HG02981 (cell line): Measurements from ENCODE around the gene DGCR2.
"Not testable (repeated sequence)": the region's sequence is repeated elsewhere in the genome, so short reads cannot be mapped to it uniquely, and the experiment has no call there.

Experiments
- ATAC-seq: cut with Tn5 transposase; IDR thresholded peaks from one replicate; pipeline ENCODE4 v1.9.1; 2021; ENCODE audit warnings: mild to moderate bottlenecking, moderate library complexity; ENCODE audit not compliant: unreplicated experiment

The DGCR2 gene

DNA sequence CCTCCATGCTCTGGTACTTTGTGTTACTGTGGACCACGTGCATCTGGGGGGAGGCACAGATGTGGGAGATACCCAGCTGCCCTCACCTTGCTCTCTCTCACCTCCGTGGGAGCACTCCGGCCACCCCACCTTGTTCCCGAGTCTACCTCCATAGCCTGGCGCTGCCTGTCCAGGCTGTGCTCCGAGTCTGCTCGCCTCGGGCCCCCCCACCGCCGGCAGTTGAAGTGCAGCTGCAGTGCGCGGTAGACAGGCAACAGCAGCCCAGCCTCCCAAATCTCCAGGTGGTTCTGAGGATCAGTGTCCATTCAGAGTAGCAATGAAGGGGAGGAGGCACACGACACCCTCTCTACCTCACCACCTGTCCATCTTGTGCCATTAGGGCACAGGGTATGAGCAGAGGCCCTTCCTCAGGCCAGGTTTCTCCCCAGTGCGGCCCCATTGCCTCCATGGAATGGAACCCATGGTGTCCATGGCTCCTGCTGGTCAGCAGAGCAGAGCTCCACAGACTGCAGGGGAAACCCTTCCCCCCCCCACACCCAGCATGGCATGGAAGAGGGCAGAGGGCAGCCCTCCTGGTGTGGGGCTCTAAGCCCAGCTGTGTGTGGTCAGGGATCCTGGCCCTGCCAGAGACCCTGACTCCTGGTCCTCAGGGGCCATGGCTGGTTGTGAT is 89.2 kb downstream of the DGCR2 start:
- ATAC-seq: not testable (repeated sequence)

DNA sequence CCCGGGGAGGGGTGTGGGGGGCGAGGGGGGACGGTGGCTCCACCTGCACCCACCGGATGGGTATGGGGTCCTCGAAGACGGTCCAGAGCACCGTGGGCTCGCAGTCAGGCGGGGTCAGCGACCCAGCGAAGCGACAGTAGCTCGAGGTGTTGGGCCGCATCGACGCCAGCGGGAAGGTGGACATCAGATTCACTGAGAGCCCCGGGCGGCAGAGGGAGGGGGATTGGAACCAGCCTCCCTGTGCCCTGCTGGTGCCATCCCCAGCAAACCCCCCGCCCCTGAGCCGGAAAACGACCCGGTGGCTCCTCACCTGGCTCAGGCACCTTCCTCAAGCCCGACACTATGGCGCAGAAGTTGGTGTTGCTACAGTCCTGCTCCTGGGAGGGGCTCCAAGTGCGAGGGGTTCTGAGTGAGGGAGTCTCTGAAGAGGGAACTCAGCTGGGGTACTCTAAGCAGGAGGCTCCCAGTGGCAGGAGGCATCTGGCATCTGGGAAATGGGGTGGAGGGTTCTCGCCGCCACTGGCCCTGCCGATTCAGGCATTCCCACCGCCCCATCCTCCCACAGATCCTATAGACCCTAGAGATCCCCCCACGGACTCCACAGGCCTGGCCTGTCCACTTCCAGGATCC is 89.9 kb downstream of the DGCR2 start:
- not testable (repeated sequence) for ATAC-seq

DNA sequence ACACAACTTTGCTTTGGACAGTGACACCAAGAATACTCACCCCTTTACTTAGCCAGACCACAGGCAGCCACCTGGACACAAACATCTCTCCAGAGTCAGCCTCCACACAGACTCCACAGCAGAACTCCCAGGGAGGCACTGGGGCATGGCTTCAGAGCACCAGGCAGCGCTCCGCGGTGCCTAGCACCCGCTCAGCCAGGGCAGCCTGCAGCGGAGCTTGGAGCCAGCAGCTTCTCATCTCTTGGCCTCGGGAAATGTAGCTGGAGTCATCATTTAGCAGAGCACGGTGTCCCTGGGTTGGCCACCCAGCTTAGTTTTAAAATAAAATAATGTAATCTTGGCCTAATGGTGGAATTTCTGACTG is 91.3 kb downstream of the DGCR2 start:
- not testable (repeated sequence) for ATAC-seq

DNA sequence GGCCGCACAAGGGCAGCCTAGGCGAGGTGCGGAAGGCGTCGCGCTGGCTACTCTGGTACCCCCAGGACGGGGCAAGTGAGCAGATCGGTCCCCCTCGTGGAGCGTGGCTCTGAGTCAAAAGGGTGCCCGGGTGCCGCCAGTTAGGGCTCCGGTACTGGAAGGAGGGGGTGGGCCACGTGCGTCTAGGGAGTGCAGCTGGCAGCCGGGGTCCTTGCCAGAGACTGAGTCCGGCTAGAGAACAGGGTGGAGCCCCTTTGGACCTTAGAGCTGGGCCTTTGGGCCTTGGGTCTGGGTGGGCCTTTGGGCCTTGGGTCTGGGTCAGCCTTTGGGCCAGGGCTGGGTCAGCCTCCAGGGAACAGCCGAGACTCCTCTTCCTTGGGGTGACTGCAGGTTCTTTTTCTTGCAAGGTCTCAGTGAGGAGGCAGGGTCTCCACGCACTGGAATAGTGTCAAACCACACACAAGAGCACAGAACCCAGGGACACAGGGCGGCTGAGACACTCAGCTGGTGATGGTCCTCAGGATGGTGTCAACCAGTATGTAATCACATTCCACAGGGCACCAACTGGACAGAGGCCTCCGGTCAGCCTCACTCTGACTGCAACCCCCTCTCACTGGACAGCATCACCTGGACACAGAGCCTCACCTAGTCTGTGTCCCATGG is 91.9 kb downstream of the DGCR2 start:
- ATAC-seq: not testable (repeated sequence)

DNA sequence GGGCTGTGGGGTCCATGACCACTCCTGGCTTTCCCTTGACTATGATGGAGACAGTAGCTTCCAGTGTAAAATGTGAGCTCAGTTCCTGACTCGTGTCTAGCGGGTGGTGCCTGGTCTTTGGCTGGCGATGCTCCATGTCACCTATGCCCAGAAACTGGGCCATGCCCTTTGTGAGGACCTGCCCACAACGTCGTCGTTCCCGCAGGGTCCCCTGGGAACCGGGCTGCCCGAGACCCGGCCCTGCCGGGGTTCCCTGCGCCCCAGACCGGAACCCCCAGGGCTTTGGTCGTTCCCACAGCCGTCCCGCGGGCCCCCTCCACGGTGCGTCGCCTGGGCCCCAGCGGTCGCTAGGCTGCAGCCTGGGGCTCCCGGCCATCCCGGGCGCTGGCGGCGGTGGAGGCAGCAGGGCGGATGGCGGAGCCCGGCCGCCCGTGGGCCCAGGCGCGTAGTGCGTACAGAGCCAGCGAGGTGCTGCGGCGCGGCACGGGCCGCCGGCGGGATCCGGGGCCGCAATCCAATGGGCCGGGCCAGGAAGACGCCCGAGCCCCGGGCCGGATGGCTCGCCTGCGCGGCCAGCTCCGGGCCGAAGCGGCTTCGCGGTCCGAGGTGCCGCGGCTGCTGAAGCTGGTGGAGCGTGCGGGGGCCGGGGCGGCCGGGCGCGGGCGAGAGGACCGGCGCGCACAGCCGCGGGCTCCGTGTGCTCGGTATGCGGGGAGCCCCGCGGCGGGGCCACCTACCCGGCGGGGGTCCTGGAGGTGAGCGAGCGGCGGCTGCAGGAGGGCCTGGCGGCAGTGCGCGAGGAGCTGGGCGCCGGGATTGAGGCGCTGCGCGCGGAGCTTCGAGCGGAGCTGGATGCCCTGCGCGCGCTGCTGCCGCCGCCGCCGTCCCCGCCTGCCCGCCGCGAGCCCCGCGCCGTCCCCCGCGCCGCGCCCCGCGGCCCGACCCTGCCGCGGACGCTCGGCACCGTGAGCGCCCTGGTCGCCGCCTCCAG is 92.8 kb downstream of the DGCR2 start:
- ATAC-seq: not testable (repeated sequence)

DNA sequence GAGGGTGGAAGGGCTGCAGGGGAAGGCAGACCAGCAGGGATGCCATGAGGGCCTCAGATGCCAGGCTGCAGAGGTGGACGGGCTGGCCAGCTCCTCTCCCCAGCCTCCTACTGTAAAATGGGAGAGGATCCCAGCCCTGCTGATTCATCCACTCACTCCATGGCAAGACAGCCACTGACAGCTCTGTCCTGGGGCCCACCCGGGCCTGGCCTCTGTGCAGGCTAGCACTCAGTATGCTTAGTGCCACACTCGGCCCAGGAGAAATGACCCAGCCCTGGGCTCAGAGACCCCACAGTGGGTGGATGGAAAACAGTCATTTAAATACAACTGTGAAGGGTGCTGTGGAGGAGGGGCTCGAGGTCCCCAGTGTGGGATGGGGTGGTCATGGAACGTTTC is 94.2 kb downstream of the DGCR2 start:
- not testable (repeated sequence) for ATAC-seq

DNA sequence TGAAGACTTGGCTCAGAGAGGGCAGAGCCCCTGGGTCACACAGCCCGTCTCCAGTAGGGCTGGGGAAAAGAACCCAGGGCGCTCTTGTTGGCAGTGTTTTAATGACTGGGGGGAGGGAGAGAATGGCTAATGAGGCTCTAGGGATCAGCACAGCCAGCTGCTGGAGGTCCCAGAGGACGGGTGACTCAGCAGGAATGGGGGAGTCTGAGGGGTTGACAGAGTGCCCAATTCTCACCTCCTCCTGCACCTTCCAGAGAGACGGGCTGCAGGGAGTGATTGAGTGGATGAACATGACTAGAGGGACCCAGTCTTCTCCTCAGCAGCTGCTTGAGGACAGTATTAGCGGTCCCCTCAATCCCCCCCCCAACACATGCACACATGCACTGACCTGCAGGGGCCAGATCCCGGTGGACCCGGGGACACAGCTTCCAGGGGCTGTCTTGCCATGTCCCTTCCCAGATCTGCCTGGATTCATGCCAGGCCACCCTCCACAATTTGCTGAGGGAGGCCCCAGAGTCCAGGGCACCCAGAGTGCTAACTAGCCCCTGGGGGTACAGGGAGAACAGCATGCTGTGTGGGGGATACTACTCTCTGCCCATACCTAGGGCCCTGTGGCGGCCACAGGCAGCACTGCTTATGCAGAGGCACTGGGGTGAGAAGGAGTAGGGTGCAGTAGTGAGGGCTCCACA is 94.7 kb downstream of the DGCR2 start:
- ATAC-seq: not testable (repeated sequence)

DNA sequence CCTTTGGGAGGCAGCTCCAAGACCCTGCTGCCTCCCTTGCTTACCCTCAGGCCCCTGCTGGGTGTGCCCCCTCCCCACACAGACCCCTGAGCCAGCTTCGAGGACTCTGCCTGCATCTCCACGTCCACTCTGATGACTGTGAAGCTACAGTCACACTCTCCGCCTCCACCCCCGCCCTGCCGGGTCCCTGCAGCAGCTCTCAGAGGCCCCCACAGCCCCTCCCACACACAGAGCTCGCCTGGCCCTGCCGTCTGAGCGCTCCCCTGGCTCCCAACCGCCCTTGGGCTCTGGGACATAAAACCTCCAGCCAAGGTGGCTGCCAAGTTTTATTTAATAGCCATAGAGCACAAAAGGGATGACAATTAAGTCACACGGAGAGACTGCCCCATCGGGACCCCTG is 96.1 kb downstream of the DGCR2 start:
- ATAC-seq: not testable (repeated sequence)

DNA sequence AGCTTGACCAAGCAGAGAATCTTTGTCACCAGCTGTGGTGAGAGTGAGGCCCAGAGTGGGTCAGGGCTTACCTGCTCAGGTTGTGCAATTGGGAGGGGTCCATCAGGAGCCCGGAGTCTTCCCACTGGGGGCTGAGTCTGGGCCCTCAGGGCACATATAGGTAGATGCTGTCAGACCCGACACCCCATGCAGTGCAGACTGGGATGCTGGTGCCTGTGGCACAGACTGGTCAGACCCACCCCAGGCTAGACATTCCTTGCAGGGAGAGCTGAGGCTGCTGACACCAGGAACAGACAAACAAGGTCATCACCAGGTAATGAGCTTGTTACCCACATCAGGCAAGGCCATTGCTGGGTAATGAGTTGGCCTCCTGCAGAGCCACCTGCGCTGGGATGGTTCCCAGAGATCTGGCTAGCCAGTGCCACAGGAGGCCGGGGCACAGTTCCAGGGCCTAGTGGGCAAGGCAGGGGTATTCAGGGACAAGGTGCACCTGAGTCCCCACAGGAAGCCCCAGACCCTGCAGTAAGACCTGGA is 97.2 kb downstream of the DGCR2 start:
- not testable (repeated sequence) for ATAC-seq

DNA sequence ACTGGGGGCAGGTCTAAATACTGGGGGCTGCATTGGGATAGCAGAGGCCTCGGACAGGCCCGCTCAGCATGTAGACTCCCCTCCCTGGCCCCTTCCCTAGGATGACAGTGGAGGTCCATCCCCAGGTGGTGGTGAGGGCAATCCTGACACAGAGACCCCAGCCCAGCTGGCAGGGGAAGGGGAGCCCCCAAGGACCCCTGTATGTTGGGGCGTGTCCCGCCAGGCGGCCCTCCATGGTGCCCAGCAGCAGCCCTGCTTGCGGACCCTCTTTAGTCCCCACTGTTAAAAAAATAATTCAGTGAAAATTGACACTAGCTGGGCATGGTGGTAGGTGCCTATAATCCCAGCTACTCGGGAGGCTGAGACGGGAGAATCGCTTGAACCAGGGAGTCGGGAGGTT is 98.3 kb downstream of the DGCR2 start:
- ATAC-seq: not testable (repeated sequence)

DNA sequence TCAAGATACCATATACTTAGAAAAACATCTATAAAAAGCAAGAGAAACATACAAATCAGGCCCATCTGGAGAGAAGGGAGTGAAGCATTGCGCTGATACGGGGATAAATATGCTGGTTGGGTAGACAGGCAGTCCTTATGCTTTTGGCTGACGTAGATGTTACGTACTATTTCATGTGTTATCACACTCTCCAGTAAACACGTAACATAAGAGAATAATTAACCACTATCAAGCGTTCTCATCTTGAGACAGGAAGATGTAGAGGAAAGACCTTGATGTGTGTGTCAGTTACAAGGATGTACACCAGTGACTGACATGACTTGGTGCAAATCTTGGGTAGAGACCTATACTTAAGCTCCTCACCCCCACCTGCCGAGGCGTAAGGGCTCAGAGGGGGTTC is 99.5 kb downstream of the DGCR2 start:
- no peak for ATAC-seq

DNA sequence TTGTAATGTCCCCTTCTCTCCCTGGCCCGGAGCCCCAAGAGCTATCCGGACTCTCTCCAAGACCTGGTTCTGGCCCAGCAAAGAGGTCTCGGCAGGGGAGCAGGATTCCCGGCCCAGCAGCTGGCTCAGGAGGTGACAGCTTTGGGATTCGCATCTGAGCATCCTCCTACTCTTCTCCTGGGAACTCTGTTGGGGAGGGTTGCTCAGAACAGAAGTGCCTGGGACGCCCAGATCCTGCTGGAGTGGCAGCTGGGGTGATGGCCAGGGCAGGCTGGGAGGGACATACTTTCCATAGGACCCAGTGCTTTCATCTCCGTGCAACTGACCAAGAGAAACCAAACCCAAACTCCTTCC is 102.6 kb downstream of the DGCR2 start:
- ATAC-seq: no peak

DNA sequence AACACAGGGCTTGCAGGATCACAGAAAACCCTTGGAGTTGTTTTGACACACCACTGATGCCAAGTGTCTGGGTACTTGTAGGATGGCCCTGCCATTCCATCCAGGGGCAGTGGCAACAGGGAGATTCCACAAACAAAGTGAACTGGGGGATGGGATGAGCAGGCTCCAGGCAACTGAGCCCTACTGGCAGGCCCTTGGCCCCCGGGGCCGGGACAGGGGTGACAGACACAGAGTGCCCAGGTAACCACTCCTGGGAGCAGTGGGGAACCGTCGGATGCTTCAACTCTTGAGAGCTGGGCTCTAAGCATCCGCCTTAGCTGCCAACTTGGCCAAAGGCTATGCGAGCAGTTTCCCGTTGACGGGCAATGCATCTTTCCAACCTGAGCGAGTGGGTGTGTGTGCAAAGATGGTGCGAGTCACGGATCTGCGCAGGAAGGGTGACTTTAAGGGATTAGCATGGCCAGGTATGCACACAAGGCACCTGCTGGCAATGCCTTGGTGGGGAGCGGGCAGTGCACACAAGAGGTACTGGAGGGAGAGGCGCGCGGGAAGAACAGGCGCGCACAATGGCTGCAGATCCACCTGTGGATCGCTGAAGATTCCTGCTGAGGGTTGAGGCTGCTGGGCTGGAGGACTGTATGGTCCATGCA is 103.1 kb downstream of the DGCR2 start:
- ATAC-seq: no peak

DNA sequence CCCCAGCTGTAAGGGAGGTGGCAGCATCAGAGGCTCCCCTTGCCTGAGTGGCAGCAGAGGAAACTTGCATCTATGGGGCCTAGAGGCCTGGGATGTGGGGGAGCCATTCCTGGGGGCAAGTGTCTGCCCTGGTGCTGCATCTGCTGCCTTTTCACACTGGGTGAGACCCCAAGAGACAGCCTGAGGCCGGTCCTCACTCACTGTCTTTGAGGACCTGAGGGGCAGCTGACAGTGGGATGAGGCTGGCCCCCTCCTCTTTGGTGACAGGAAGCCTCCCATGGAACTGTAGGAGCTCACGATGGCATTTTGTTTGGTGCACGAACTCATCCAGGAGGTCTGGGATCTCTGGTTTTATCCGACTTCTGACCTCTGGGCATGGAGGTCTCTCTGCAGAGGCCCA is 104.0 kb downstream of the DGCR2 start:
- ATAC-seq: no peak

DNA sequence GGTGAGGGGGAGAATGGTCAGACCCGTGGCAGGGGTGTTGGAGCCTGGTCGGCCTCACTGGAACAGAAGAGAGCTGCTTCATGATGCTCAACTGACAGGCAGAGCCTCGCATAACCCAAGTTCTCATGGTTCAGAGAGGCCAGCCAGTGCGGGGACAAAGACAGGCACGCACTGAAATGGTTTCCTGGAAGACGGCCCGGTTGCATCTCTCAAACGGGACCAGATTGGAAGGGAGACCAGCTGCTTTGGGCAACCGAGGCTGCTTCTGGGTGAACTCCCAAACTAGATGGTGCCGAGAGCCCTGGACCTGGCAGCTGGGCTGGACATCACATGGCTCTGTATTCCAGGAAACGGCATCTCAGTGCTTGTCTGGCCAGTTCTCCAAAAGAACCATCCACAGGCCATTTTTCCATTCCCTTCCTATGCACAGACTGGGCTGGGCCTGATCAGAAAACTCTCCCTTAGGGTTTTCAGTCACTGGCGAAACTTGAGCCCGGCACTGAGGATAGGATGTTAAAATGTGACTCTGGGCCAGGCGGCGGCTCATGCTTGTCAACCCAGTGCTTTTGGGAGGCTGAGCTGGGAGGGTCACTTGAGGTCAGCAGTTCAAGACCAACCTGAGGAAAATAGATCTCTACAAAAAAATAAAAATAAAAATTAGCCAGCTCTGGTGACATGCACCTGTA is 106.0 kb downstream of the DGCR2 start:
- no peak for ATAC-seq

DNA sequence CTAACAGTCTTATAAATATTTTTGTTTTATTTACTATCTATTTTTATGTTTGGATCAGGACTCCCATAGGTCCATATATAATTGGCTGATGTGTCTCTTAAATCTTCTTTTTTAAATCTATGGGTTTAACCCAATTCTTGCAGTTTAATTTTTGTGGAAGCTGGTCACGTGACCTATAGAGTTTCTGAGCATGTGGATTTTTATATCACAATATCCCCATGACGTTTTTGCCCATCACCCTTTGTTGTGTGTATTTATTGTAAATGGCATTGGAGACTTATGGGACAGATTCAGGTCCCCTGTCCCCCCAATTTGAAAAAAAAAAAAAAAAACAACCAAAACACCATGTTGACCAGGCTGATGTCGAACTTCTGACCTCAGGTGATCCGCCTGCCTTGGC is 107.3 kb downstream of the DGCR2 start:
- ATAC-seq: no peak

DNA sequence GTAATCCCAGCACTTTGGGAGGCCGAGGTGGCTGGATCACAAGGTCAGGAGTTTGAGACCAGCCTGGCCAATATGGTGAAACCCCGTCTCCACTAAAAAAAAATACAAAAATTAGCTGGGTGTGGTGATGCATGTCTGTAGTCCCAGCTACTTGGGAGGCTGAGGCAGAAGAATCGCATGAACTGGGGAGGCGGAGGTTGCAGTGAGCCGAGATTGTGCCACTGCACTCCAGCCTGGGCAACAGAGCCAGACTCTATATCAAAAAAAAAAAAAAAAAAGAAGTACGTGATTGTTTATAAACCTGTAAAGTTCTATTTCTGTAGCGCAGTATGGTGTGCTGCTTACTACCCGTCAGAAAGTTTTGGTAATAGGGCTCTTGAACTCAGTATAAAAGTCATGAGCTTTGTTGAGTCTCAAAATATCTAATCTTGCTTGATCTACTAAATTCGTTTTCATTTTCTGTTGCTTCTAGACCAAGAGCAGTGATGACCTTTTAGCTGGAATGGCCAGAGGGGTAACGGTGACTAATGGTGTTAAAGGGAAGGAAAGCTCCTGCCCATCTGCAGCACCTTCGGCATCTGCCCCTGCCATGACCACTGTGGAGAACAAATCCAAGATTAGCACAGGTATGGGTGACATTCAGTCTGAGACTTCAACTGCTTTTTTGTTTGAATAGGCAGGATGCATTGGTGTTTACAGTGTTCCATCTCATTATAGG is 108.2 kb downstream of the DGCR2 start:
- ATAC-seq: not testable (repeated sequence)

DNA sequence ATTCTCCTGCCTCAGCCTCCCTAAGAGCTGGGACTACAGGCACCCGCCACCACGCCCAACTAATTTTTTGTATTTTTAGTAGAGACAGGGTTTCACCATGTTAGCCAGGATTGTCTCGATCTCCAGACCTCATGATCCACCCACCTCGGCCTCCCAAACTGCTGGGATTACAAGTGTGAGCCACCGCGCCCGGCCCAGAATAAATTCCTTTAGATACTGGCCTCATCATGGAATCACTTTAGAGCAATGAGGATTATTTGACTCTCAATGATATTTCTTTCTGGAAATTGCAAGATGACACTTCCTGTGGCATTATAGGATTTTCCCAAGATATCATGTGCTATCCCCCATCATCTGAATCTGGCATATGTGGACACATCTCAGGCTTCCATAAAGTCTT is 108.8 kb downstream of the DGCR2 start:
- not testable (repeated sequence) for ATAC-seq
